GM18870 (cell line): Measurements from ENCODE around the gene BLCAP.
"Not testable (repeated sequence)": the region's sequence is repeated elsewhere in the genome, so short reads cannot be mapped to it uniquely, and the experiment has no call there.

Experiments
- ATAC-seq: cut with Tn5 transposase; IDR thresholded peaks from one replicate; pipeline ENCODE4 v1.9.1; 2021; ENCODE audit warnings: moderate library complexity; ENCODE audit not compliant: unreplicated experiment

Gene BLCAP

GRCh38 chr20:37490663-37491350 is 36.9 kb downstream of the BLCAP start:
- ATAC-seq = no peak

- ATAC-seq = not testable (repeated sequence)
These were observed 41.5 kb downstream of the BLCAP start for GRCh38 chr20:37486209-37486608.

GRCh38 chr20:37484331-37484730 is 43.3 kb downstream of the BLCAP start:
- ATAC-seq = no peak

GRCh38 chr20:37481610-37482009 is 46.1 kb downstream of the BLCAP start:
- no peak for ATAC-seq

- no peak for ATAC-seq
These were observed 46.8 kb downstream of the BLCAP start for GRCh38 chr20:37480919-37481318.

- ATAC-seq = no peak
These were observed 47.6 kb downstream of the BLCAP start for GRCh38 chr20:37479925-37480691.

- no peak for ATAC-seq
These were observed 48.4 kb downstream of the BLCAP start for GRCh38 chr20:37479266-37479665.

GRCh38 chr20:37477041-37477440 is 50.6 kb downstream of the BLCAP start:
- ATAC-seq = no peak

- no peak for ATAC-seq
These were observed 52.4 kb downstream of the BLCAP start for GRCh38 chr20:37475252-37475651.

- no peak for ATAC-seq
These were observed 53.3 kb downstream of the BLCAP start for GRCh38 chr20:37474386-37474785.

- ATAC-seq = no peak
These were observed 54.3 kb downstream of the BLCAP start for GRCh38 chr20:37473249-37474000.

GRCh38 chr20:37472435-37472834 is 55.2 kb downstream of the BLCAP start:
- ATAC-seq = not testable (repeated sequence)

GRCh38 chr20:37471741-37472235 is 55.9 kb downstream of the BLCAP start:
- ATAC-seq = no peak

- not testable (repeated sequence) for ATAC-seq
These were observed 57.5 kb downstream of the BLCAP start for GRCh38 chr20:37470190-37470589.

GRCh38 chr20:37469531-37469930 is 58.1 kb downstream of the BLCAP start:
- ATAC-seq = no peak

GRCh38 chr20:37468886-37469285 is 58.8 kb downstream of the BLCAP start:
- ATAC-seq = no peak
